MCF 10A (cell line): ENCODE measurements around the gene CITED4. TPM values are rescaled to one million over a fixed set of nuclear protein-coding genes. Genes with fewer than 3 reads are reported as not detected.

Experiments used
- BruUV-seq: library from RNA; stranded (reverse); fragments of 400-500 nt; replicated peaks from 2 replicates; lab custom pipeline; 2021; lab: Mats Ljungman, UMichigan
- CTCF ChIA-PET: fragments of 300-600 bp; sonication (Branson Sonifier 250); formaldehyde crosslinking; extraction: SDS; loops from one replicate; lab custom pipeline; 2021; ENCODE audit warnings: antibody characterized with exemption, inconsistent platforms; lab: Yijun Ruan, JAX
- POLR2A ChIA-PET: fragments of 300-600, 350-650 bp; sonication (Branson Sonifier 250); formaldehyde crosslinking; extraction: SDS; loops from one replicate; lab custom pipeline; 2020; ENCODE audit warnings: antibody characterized with exemption, inconsistent platforms; lab: Yijun Ruan, JAX
- DNase-seq: peaks from one replicate; pipeline ENCODE4 v3.0.0-alpha.2; 2018; ENCODE audit not compliant: unreplicated experiment
- H3K27ac Mint-ChIP-seq: one replicate; pipeline ENCODE4 v1.8.0; 2022; ENCODE audit warnings: mild to moderate bottlenecking, low read depth, mixed read lengths; ENCODE audit not compliant: unreplicated experiment
- H3K27me3 Mint-ChIP-seq: one replicate; pipeline ENCODE4 v1.8.0; 2022; ENCODE audit warnings: mixed read lengths; ENCODE audit not compliant: insufficient read depth, unreplicated experiment
- H3K36me3 Mint-ChIP-seq: one replicate; pipeline ENCODE4 v1.8.0; 2022; ENCODE audit warnings: mild to moderate bottlenecking, moderate library complexity, mixed read lengths; ENCODE audit not compliant: insufficient read depth, unreplicated experiment
- H3K4me1 Mint-ChIP-seq: one replicate; pipeline ENCODE4 v1.8.0; 2022; ENCODE audit warnings: mixed read lengths; ENCODE audit not compliant: insufficient read depth, unreplicated experiment
- H3K4me3 Mint-ChIP-seq: one replicate; pipeline ENCODE4 v1.8.0; 2022; ENCODE audit warnings: mild to moderate bottlenecking, moderate library complexity, mixed read lengths; ENCODE audit not compliant: unreplicated experiment
- H3K9me3 Mint-ChIP-seq: one replicate; pipeline ENCODE4 v1.8.0; 2022; ENCODE audit warnings: mixed read lengths; ENCODE audit not compliant: unreplicated experiment
- intact Hi-C: fragments of 100-400 bp; cut with micrococcal nuclease; formaldehyde crosslinking; loops from 2 replicates; pipeline ENCODE4 v1.14.1; 2022
- total RNA-seq: library from RNA; stranded (reverse); gene quantifications from 2 replicates; pipeline ENCODE4 v1.2.3, GENCODE V29; 2022
- TF ChIP-seq, protein P1 (sequence below): fragments of 200-600 bp; IDR thresholded peaks from one replicate; pipeline ENCODE4 v1.8.0; 2022; ENCODE audit warnings: antibody characterized with exemption, mild to moderate bottlenecking; ENCODE audit not compliant: unreplicated experiment

CITED4 gene
- total RNA-seq, 1 experiment from 2014 or later: 43.5 TPM

DNA sequence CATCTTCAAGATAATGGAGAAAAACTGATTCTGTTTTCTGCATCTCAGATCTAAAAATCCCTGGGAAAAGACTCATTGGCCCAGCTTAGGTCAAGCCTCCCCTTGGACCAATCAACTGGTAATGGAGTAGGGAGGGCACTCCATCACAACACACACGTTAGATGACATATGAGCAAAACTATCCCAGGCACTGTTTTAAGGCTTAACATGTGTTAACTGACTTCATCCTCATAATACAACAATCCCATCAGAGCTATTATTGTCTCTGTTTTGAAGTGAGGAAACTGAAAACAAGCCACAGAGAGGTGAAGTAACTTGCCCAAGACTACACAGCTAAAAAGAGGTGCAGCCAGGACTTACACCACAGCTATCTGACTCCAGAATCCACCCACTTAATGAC lies 14.7 kb upstream of the CITED4 start:
- TF ChIP-seq, protein P1, sequence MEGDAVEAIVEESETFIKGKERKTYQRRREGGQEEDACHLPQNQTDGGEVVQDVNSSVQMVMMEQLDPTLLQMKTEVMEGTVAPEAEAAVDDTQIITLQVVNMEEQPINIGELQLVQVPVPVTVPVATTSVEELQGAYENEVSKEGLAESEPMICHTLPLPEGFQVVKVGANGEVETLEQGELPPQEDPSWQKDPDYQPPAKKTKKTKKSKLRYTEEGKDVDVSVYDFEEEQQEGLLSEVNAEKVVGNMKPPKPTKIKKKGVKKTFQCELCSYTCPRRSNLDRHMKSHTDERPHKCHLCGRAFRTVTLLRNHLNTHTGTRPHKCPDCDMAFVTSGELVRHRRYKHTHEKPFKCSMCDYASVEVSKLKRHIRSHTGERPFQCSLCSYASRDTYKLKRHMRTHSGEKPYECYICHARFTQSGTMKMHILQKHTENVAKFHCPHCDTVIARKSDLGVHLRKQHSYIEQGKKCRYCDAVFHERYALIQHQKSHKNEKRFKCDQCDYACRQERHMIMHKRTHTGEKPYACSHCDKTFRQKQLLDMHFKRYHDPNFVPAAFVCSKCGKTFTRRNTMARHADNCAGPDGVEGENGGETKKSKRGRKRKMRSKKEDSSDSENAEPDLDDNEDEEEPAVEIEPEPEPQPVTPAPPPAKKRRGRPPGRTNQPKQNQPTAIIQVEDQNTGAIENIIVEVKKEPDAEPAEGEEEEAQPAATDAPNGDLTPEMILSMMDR: no peak
- intact Hi-C loops: no loop called here
- H3K4me1 Mint-ChIP-seq: peaks cover 49% of the 10 kb centered on the region
- H3K9me3 Mint-ChIP-seq: no peaks in the 10 kb centered on the region
- POLR2A ChIA-PET: interaction anchor here (0.9 to 2.7 kb wide), 4 partner anchors 9 to 20 kb away, joined by 3 to 13 read pairs (median 10); partner anchors contain the start of gene CITED4
- CTCF ChIA-PET: interaction anchor here (0.6 to 2.4 kb wide), 7 partner anchors 9 to 76 kb away, joined by 3 to 11 read pairs (median 5); no protein-coding TSS in a partner anchor
- DNase-seq: no peak
- no peaks in the 10 kb centered on the region for H3K27me3 Mint-ChIP-seq
- peak overlapping the region; percentile 97 for H3K27ac Mint-ChIP-seq
- no TSS peak for BruUV-seq
- H3K4me3 Mint-ChIP-seq: no peak overlapping the region
- no peaks in the 10 kb centered on the region for H3K36me3 Mint-ChIP-seq

- TF ChIP-seq, protein P1: no peak
- BruUV-seq: no TSS peak
- Mint-ChIP-seq H3K4me1 (peaks cover 48% of the 10 kb centered on the region), H3K27ac (peak overlapping the region; percentile 14), H3K36me3 (no peaks in the 10 kb centered on the region), H3K27me3 (no peaks in the 10 kb centered on the region), H3K4me3 (no peak overlapping the region), H3K9me3 (no peaks in the 10 kb centered on the region)
- ChIA-PET CTCF (interaction anchor here (0.7 to 2.4 kb wide), 7 partner anchors 9 to 77 kb away, joined by 3 to 11 read pairs (median 5); no protein-coding TSS in a partner anchor), POLR2A (interaction anchor here (0.9 to 2.7 kb wide), 7 partner anchors 8 to 49 kb away, joined by 3 to 13 read pairs (median 3); partner anchors contain the start of gene CITED4)
- DNase-seq: no peak
- intact Hi-C loops: no loop called here
Observed at GRCh38 chr1:40876436-40876761, 14.2 kb upstream of the CITED4 start.

DNA sequence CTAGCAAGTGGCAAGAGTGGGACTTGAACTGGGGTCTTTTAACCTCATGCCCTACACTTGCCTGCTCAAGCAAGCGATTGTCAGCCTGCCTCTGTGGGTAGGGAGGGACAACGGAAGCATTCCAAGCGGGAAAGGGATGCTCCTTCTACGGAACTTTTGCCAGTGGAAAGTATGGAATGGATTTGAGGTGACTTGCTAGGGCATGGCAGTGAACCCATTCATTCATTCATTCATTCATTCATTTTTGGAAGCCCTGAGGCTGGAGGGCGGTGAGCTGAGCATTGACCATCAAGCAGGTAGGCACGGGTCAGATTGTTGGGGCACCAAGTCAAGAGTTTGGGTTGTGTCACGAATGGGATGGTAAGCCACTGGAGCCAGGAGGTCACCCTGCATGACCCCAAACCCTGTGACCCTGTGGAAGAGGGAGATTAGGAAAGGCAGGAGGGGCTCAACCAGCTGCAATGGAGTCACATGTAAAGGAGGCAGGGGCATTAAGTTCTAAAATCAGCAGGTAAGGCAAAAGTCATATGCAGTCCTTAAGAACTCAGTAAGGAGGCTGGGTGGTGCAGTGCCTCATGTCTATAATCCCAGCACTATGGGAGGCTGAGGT lies 11.8 kb upstream of the CITED4 start:
- H3K27me3 Mint-ChIP-seq: no peaks in the 10 kb centered on the region
- CTCF ChIA-PET: interaction anchor here (0.6 to 1.7 kb wide), 6 partner anchors 12 to 789 kb away, joined by 3 to 7 read pairs (median 3); partner anchors contain the start of gene CITED4
- no peak overlapping the region for H3K4me3 Mint-ChIP-seq
- TF ChIP-seq, protein P1: no peak
- POLR2A ChIA-PET: no interaction called here
- peaks cover 3% of the 10 kb centered on the region for H3K36me3 Mint-ChIP-seq
- no peak for DNase-seq
- intact Hi-C loops: no loop called here
- no peaks in the 10 kb centered on the region for H3K9me3 Mint-ChIP-seq
- no TSS peak for BruUV-seq
- no peak overlapping the region for H3K27ac Mint-ChIP-seq
- peaks cover 39% of the 10 kb centered on the region for H3K4me1 Mint-ChIP-seq

DNA sequence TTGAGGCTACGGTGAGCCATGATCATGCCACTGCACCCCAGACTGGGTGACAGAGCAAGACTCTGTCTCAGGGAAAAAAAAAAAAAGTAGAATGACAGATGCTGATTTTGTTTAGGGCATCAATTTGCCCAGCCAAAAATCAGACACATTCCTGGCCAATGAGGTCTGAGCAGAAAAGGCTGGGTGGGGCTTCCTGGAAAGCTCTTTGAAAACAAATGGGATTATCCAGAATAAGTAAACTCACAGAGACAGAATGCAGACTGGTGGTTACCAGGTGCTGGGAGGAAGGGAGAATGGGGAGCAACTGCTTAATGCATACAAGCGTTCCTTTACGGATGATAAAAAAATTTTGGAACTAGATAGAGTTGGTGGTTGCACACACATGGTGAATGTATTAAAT lies 10.1 kb upstream of the CITED4 start:
- Mint-ChIP-seq H3K27ac (peak overlapping the region; percentile 75), H3K9me3 (no peaks in the 10 kb centered on the region), H3K36me3 (peaks cover 6% of the 10 kb centered on the region), H3K27me3 (no peaks in the 10 kb centered on the region), H3K4me3 (no peak overlapping the region), H3K4me1 (peaks cover 32% of the 10 kb centered on the region)
- TF ChIP-seq, protein P1: no peak
- ChIA-PET POLR2A (interaction anchor here (2.3 kb wide), 1 partner anchor 10 kb away, joined by 5 read pairs; the partner anchor contains the start of gene CITED4), CTCF (interaction anchor here (0.9 kb wide), 1 partner anchor 80 kb away, joined by 3 read pairs; no protein-coding TSS in a partner anchor)
- no TSS peak for BruUV-seq
- no peak for DNase-seq
- intact Hi-C loops: no loop called here
